ENCODE data around the gene NOP56.

NOP56 gene

GRCh38 chr20:2657241-2657640 is 4.8 kb downstream of the NOP56 start:
- no peak overlapping the region for H3K27ac ChIP-seq (ENCODE audit: low read depth, low read length)
- no peak overlapping the region for H3K9ac ChIP-seq (ENCODE audit: low read length in 5 of 5)
- H3K4me3 ChIP-seq (ENCODE audit: low read depth in 1 of 5, low read length in 5 of 5): no peak overlapping the region
- H3K27me3 ChIP-seq (ENCODE audit: control insufficient read depth in 5 of 5, insufficient read depth in 4 of 5, low read length in 5 of 5): no peaks in the 10 kb centered on the region
- H3K36me3 ChIP-seq (ENCODE audit: control insufficient read depth in 5 of 5, insufficient read depth in 5 of 5, low read length in 5 of 5): peaks cover 9 to 84% (median 81%) of the 10 kb centered on the region in 5 donors
- H3K9me3 ChIP-seq (ENCODE audit: control insufficient read depth in 5 of 5, low read length in 5 of 5): no peaks in the 10 kb centered on the region
- H3K4me1 ChIP-seq (ENCODE audit: control insufficient read depth in 5 of 5, insufficient read depth in 5 of 5, low read length in 5 of 5): peaks cover 2 to 21% (median 19%) of the 10 kb centered on the region in 5 donors

GRCh38 chr20:2657674-2658073 is 5.2 kb downstream of the NOP56 start:
- Histone ChIP-seq H3K4me1 (ENCODE audit: control insufficient read depth in 5 of 5, insufficient read depth in 5 of 5, low read length in 5 of 5) (peaks cover 2 to 20% (median 18%) of the 10 kb centered on the region in 5 donors), H3K9ac (ENCODE audit: low read length in 5 of 5) (no peak overlapping the region), H3K27me3 (ENCODE audit: control insufficient read depth in 5 of 5, insufficient read depth in 4 of 5, low read length in 5 of 5) (no peaks in the 10 kb centered on the region), H3K27ac (ENCODE audit: low read depth, low read length) (no peak overlapping the region), H3K9me3 (ENCODE audit: control insufficient read depth in 5 of 5, low read length in 5 of 5) (no peaks in the 10 kb centered on the region), H3K36me3 (ENCODE audit: control insufficient read depth in 5 of 5, insufficient read depth in 5 of 5, low read length in 5 of 5) (peaks cover 9 to 86% (median 82%) of the 10 kb centered on the region in 5 donors), H3K4me3 (ENCODE audit: low read depth in 1 of 5, low read length in 5 of 5) (no peak overlapping the region)

GRCh38 chr20:2658414-2659354 is 6.3 kb downstream of the NOP56 start:
- Histone ChIP-seq H3K4me3 (ENCODE audit: low read depth in 1 of 5, low read length in 5 of 5) (no peak overlapping the region), H3K27me3 (ENCODE audit: control insufficient read depth in 5 of 5, insufficient read depth in 4 of 5, low read length in 5 of 5) (no peaks in the 10 kb centered on the region), H3K9me3 (ENCODE audit: control insufficient read depth in 5 of 5, low read length in 5 of 5) (no peaks in the 10 kb centered on the region), H3K9ac (ENCODE audit: low read length in 5 of 5) (no peak overlapping the region), H3K36me3 (ENCODE audit: control insufficient read depth in 5 of 5, insufficient read depth in 5 of 5, low read length in 5 of 5) (peaks cover 9 to 86% (median 82%) of the 10 kb centered on the region in 5 donors), H3K4me1 (ENCODE audit: control insufficient read depth in 5 of 5, insufficient read depth in 5 of 5, low read length in 5 of 5) (peaks cover 4 to 18% (median 16%) of the 10 kb centered on the region in 5 donors), H3K27ac (ENCODE audit: low read depth, low read length) (no peak overlapping the region)

- Histone ChIP-seq H3K4me1 (ENCODE audit: control insufficient read depth in 5 of 5, insufficient read depth in 5 of 5, low read length in 5 of 5) (peaks cover 4 to 15% (median 13%) of the 10 kb centered on the region in 5 donors), H3K9me3 (ENCODE audit: control insufficient read depth in 5 of 5, low read length in 5 of 5) (no peaks in the 10 kb centered on the region), H3K27me3 (ENCODE audit: control insufficient read depth in 5 of 5, insufficient read depth in 4 of 5, low read length in 5 of 5) (no peaks in the 10 kb centered on the region), H3K36me3 (ENCODE audit: control insufficient read depth in 5 of 5, insufficient read depth in 5 of 5, low read length in 5 of 5) (peaks cover 9 to 77% (median 76%) of the 10 kb centered on the region in 5 donors), H3K27ac (ENCODE audit: low read depth, low read length) (no peak overlapping the region), H3K9ac (ENCODE audit: low read length in 5 of 5) (no peak overlapping the region), H3K4me3 (ENCODE audit: low read depth in 1 of 5, low read length in 5 of 5) (no peak overlapping the region)
These were observed 7.1 kb downstream of the NOP56 start for GRCh38 chr20:2659547-2659946.

GRCh38 chr20:2663364-2663886 is 11.0 kb downstream of the NOP56 start:
- peaks cover 4 to 16% (median 15%) of the 10 kb centered on the region in 5 donors for H3K4me1 ChIP-seq (ENCODE audit: control insufficient read depth in 5 of 5, insufficient read depth in 5 of 5, low read length in 5 of 5)
- H3K27ac ChIP-seq (ENCODE audit: low read depth, low read length): peak overlapping the region; percentile 74
- no peaks in the 10 kb centered on the region for H3K27me3 ChIP-seq (ENCODE audit: control insufficient read depth in 5 of 5, insufficient read depth in 4 of 5, low read length in 5 of 5)
- peak overlapping the region; percentile 84 to 97 (median 93) for H3K4me3 ChIP-seq (ENCODE audit: low read depth in 1 of 5, low read length in 5 of 5)
- H3K9me3 ChIP-seq (ENCODE audit: control insufficient read depth in 5 of 5, low read length in 5 of 5): no peaks in the 10 kb centered on the region
- H3K9ac ChIP-seq (ENCODE audit: low read length in 5 of 5): peak overlapping the region; percentile 88 to 95 (median 89)
- peaks cover 9 to 39% (median 37%) of the 10 kb centered on the region in 5 donors for H3K36me3 ChIP-seq (ENCODE audit: control insufficient read depth in 5 of 5, insufficient read depth in 5 of 5, low read length in 5 of 5)

- Histone ChIP-seq H3K27me3 (ENCODE audit: control insufficient read depth in 5 of 5, insufficient read depth in 4 of 5, low read length in 5 of 5) (no peaks in the 10 kb centered on the region), H3K27ac (ENCODE audit: low read depth, low read length) (peak within 1 kb of the TSS; percentile 74), H3K4me3 (ENCODE audit: low read depth in 1 of 5, low read length in 5 of 5) (peak within 1 kb of the TSS; percentile 84 to 97 (median 93)), H3K4me1 (ENCODE audit: control insufficient read depth in 5 of 5, insufficient read depth in 5 of 5, low read length in 5 of 5) (peaks cover 4 to 16% (median 15%) of the 10 kb centered on the region in 5 donors), H3K36me3 (ENCODE audit: control insufficient read depth in 5 of 5, insufficient read depth in 5 of 5, low read length in 5 of 5) (peaks cover 9 to 33% (median 30%) of the 10 kb centered on the region in 5 donors), H3K9ac (ENCODE audit: low read length in 5 of 5) (peak within 1 kb of the TSS; percentile 88 to 95 (median 89)), H3K9me3 (ENCODE audit: control insufficient read depth in 5 of 5, low read length in 5 of 5) (no peaks in the 10 kb centered on the region)
These were observed 11.7 kb downstream of the NOP56 start, which contains the start of gene IDH3B for GRCh38 chr20:2663887-2664719. IDH3B (minus strand) TSS chr20:2664216; CDS start chr20:2664188, 28 bp downstream.

GRCh38 chr20:2671977-2672376 is 19.5 kb downstream of the NOP56 start:
- H3K27me3 ChIP-seq (ENCODE audit: control insufficient read depth in 5 of 5, insufficient read depth in 4 of 5, low read length in 5 of 5): peaks cover 0 to 6% (median 0%) of the 10 kb centered on the region in 5 donors
- H3K27ac ChIP-seq (ENCODE audit: low read depth, low read length): no peak overlapping the region
- no peaks in the 10 kb centered on the region for H3K9me3 ChIP-seq (ENCODE audit: control insufficient read depth in 5 of 5, low read length in 5 of 5)
- no peak overlapping the region for H3K4me3 ChIP-seq (ENCODE audit: low read depth in 1 of 5, low read length in 5 of 5)
- no peaks in the 10 kb centered on the region for H3K4me1 ChIP-seq (ENCODE audit: control insufficient read depth in 5 of 5, insufficient read depth in 5 of 5, low read length in 5 of 5)
- H3K9ac ChIP-seq (ENCODE audit: low read length in 5 of 5): no peak overlapping the region
- H3K36me3 ChIP-seq (ENCODE audit: control insufficient read depth in 5 of 5, insufficient read depth in 5 of 5, low read length in 5 of 5): no peaks in the 10 kb centered on the region

GRCh38 chr20:2672446-2672845 is 20.0 kb downstream of the NOP56 start:
- Histone ChIP-seq H3K9ac (ENCODE audit: low read length in 5 of 5) (no peak overlapping the region), H3K4me3 (ENCODE audit: low read depth in 1 of 5, low read length in 5 of 5) (no peak overlapping the region), H3K4me1 (ENCODE audit: control insufficient read depth in 5 of 5, insufficient read depth in 5 of 5, low read length in 5 of 5) (no peaks in the 10 kb centered on the region), H3K27ac (ENCODE audit: low read depth, low read length) (no peak overlapping the region), H3K27me3 (ENCODE audit: control insufficient read depth in 5 of 5, insufficient read depth in 4 of 5, low read length in 5 of 5) (peaks cover 0 to 6% (median 0%) of the 10 kb centered on the region in 5 donors), H3K9me3 (ENCODE audit: control insufficient read depth in 5 of 5, low read length in 5 of 5) (no peaks in the 10 kb centered on the region), H3K36me3 (ENCODE audit: control insufficient read depth in 5 of 5, insufficient read depth in 5 of 5, low read length in 5 of 5) (no peaks in the 10 kb centered on the region)

GRCh38 chr20:2673453-2673852 is 21.0 kb downstream of the NOP56 start:
- no peaks in the 10 kb centered on the region for H3K4me1 ChIP-seq (ENCODE audit: control insufficient read depth in 5 of 5, insufficient read depth in 5 of 5, low read length in 5 of 5)
- no peak overlapping the region for H3K27ac ChIP-seq (ENCODE audit: low read depth, low read length)
- H3K36me3 ChIP-seq (ENCODE audit: control insufficient read depth in 5 of 5, insufficient read depth in 5 of 5, low read length in 5 of 5): no peaks in the 10 kb centered on the region
- H3K9me3 ChIP-seq (ENCODE audit: control insufficient read depth in 5 of 5, low read length in 5 of 5): no peaks in the 10 kb centered on the region
- H3K9ac ChIP-seq (ENCODE audit: low read length in 5 of 5): no peak overlapping the region
- H3K27me3 ChIP-seq (ENCODE audit: control insufficient read depth in 5 of 5, insufficient read depth in 4 of 5, low read length in 5 of 5): peaks cover 0 to 9% (median 0%) of the 10 kb centered on the region in 5 donors
- H3K4me3 ChIP-seq (ENCODE audit: low read depth in 1 of 5, low read length in 5 of 5): no peak overlapping the region

All from subcutaneous abdominal adipose tissue (tissue), 5 donors.